GM19463 (cell line): ENCODE measurements around the gene ST6GAL1.

Experiments used
- ATAC-seq: cut with Tn5 transposase; IDR thresholded peaks from one replicate; pipeline ENCODE4 v1.9.1; 2021; ENCODE audit warnings: mild to moderate bottlenecking, moderate library complexity; ENCODE audit not compliant: unreplicated experiment

ST6GAL1 gene

GRCh38 chr3:186939536-186939935 is 9.2 kb downstream of the ST6GAL1 start:
- no peak for ATAC-seq

GRCh38 chr3:186940967-186941366 is 10.6 kb downstream of the ST6GAL1 start:
- ATAC-seq: no peak

GRCh38 chr3:186942168-186942567 is 11.8 kb downstream of the ST6GAL1 start:
- ATAC-seq: no peak

- no peak for ATAC-seq
These were observed 15.0 kb downstream of the ST6GAL1 start for GRCh38 chr3:186945255-186945823.

DNA sequence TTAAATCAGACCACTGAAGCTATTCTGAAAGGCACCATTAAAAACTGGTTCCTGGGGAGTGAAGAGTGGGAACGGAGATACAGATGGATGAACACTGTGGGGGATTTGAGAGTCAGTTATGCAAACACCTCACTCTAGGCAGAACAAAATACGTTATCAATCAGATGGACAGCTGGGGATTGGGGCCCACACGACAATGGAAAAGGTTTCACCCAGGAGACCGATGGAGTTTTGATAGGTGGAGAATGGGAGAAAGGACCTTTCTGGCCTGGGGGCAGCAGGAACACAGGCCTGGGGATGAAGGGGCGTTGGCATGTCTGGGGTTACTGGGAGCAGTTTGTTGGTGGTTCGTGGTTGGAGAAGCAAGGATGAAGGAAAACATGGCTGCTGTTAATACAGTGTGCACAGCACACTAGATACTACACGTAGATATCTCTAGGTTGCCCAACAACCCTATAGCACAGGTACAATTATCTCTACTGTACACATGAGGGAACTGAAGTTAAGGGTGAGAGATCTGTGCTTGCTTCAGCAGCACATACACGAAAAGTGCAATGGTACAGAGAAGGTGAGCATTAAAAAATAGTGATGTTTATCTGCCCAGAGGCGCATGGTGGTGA is 16.5 kb downstream of the ST6GAL1 start:
- ATAC-seq: peak; percentile 63

DNA sequence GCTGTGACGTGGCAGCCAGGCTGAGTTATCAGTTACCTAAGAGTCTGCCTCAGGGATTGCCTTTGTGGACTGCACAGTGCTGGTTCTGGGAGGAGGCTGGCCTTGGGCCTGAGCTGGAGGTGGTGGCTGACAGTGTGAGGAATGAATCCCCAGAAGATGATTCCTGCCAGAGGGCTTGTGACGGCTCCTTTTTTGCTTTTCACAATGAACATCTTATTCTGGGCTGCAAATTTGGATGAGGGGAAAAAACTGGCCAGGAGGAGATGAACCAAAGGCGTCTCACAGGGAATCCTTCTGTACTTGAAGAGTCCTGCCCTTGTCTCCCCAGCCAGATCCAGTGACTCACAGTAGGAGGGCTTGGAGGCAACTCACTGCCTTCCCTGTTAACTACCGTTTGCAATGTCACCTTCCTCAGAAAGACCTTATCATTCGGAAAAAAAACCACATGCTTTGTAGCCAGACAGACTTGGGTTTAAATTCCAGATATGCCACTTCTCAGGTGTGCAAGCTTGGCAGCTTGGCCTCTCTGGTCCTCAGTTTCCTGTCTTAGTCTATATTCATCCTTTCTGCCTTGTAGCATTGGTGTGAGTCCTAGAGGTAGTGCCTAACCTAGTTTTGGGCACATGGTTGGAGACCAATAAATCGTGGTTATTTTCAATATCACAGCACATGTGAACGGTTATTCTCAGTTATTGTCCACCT is 19.1 kb downstream of the ST6GAL1 start:
- no peak for ATAC-seq

DNA sequence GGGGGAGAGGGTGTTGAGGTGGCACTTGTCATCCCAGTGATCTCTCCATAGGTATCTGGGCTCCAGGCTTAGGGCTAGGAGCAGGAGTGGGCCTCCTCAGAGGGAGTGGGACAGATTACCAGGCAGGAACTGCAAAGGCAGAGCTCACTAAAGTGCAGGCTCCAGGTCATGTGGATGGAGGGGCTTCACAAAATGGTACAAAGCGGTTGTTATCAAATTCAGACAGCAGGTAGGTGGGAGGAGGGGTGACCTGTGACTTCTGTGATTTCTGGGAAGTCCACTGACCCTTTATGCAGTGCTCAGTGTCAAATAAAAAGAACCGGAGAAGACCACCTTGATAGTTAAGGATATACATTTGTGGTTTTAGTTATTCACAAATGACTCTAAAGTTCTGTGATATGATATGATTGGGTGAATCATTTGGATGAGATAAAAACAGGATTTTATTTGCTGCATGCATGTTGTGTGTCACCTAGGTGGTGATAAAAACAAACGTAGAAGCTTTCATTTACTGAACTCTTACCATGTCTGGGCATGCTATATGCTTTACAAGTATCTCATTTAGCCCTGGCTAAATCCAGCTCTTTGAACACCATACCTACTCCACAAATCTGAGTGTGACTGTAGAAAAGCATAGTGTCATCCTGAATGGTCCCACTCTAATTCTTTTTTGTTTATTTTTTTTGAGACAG is 20.2 kb downstream of the ST6GAL1 start:
- ATAC-seq: no peak

DNA sequence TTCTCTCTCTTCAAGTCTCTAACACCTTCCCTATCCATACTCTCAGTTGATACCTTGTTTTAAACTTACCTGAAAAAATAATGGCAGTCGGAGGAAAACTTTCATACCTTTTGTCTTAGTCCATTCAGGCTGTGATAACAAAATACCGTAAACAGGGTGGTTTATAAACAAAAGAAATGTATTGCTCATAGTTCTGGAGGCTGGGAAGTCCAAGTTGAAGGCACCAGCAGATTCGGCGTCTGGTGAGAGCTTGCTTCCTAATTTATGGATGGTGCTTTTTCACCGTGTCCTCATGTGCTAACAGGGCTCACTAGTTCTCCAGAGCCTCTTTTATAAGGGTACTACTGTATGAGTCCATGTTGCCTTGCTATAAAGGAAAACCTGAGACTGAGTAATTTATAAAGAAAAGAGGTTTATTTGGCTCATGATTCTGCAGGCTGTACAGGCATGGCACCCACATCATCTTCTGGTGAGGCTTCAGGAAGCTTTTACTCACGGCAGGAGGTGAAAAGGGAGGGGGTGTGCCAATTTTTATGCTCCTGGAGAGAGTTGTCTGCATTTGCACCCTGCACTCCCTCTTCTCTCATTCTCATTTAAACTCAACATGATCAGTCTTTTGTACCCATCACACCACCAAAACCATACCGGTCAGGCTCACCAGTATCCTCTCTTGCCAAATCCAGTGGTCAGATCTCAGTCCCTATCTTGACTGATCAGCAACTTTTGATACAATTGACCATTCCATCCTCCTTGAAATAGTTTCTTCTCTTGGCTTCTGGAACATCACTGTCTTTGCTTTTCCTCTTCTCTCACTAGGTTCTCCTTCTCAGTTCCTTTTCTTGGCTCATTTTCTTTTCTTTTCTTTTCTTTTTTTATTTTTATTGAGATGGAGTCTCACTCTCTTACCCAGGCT is 21.6 kb downstream of the ST6GAL1 start:
- ATAC-seq: no peak

GRCh38 chr3:186953011-186953487 is 22.7 kb downstream of the ST6GAL1 start:
- ATAC-seq: no peak

DNA sequence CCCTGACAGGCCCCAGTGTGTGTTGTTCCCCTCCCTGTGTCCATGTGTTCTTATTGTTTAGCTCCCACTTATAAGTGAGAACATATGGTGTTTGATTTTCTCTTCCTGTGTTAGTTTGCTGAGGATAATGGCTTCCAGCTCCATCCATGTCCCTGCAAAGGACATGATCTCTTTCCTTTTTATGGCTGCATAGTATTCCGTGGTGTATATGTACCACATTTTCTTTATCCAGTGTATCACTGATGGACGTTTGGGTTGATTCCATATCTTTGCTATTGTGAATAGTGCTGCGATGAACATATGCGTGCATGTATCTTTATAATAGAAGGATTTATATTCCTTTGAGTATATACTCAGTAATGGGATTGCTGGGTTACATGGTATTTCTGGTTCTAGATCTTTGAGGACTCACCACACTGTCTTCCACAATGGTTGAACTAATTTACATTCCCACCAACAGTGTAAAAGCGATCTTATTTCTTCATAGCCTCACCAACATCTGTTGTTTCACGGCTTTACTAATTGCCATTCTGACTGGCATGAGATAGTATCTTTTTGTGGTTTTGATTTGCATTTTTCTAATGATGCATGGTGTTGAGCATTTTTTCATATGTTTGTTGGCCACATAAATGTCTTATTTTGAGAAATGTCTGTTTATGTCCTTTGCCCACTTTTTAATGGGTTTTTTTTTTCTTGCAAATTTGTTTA is 23.8 kb downstream of the ST6GAL1 start:
- ATAC-seq: peak; percentile 56

GRCh38 chr3:186955898-186956696 is 25.8 kb downstream of the ST6GAL1 start:
- ATAC-seq: no peak

GRCh38 chr3:186959029-186959624 is 28.8 kb downstream of the ST6GAL1 start:
- ATAC-seq: no peak

DNA sequence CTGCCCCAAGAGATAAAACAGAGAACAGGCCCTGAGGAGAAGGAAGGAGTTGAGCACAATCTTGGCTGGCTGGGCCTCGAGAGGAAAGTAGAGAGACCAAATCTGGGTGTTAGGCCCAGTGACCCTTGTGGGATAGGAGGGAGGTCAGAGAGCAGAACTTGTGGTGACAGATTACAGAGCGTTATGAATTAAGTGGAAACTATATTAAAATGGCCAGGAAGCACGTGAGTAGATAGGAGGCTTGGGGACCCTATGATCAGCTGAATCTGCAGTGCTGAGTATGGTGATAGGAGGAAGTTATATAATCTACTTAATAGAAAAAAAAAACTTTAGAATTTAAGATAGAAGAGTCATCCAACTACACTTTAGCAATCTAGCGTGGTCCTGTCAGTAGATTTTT is 30.0 kb downstream of the ST6GAL1 start:
- no peak for ATAC-seq

DNA sequence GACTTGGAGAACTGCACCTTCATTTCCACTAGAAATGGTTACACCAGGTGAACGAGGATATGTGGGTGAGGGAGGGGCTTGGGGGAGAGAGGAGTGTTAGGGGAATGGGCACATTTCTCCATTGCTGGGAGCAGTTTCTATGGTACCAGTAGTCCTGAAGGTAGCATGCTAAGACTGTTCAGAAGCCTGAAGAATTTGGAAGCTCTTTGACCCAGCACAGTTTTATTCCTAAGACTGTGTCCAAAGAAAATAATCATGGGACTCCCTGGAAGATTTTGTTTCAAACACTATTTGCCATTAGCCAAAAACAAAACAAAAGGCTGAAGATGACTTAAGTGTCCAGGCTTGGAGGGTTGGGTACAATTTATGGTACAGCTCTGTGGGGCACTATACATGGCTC is 32.1 kb downstream of the ST6GAL1 start:
- no peak for ATAC-seq

GRCh38 chr3:186963636-186964035 is 33.3 kb downstream of the ST6GAL1 start:
- no peak for ATAC-seq

GRCh38 chr3:186964071-186964470 is 33.7 kb downstream of the ST6GAL1 start:
- no peak for ATAC-seq

DNA sequence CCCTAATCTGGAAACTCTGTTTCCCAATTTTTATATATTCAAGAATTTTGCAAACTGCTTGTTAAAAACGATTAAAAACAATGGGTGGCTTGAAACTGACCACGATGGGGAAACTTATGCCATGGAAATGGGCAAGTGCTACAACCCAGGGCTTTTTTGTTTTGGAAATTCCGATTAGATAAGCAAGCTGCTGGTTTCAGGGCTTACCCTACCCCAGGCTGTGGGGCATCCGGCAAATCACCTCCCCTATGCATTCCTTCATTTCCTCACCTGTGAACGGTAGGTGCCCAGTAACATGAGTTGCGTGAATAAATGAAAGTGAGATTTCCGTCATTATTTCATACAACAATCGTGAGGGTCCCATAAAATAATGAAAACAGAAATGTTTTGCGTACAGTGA is 34.3 kb downstream of the ST6GAL1 start:
- no peak for ATAC-seq

- ATAC-seq: peak; percentile 77
These were observed 35.0 kb downstream of the ST6GAL1 start for GRCh38 chr3:186965141-186965879.
